Eye (tissue), 1 donor: Measurements from ENCODE around the gene TBC1D14.

Experiments
- DNase-seq: peaks from one replicate; pipeline ENCODE4 v3.0.0-alpha.2; 2015

The TBC1D14 gene

DNA sequence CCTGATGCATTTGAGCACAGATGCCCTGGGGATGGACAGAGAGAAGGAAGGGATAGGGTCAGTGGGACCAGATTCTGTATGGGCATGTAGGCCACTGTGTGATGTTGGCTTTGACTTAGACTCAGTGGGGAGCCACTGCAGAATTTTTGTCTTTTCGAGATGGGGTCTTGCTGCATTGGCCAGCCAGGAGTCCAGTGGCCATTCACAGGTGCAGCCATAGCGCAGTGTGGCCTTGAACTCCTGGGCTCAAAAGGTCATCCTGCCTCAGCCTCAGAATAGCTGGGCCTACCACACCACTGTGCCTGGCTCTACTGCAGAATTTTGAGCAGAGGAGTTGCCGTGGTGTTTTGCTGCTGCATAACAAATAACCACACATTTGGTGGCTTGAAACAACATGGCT lies 22.8 kb downstream of the TBC1D14 start:
- no peak for DNase-seq

GRCh38 chr4:6932918-6933317 lies 23.3 kb downstream of the TBC1D14 start:
- DNase-seq = no peak

DNA sequence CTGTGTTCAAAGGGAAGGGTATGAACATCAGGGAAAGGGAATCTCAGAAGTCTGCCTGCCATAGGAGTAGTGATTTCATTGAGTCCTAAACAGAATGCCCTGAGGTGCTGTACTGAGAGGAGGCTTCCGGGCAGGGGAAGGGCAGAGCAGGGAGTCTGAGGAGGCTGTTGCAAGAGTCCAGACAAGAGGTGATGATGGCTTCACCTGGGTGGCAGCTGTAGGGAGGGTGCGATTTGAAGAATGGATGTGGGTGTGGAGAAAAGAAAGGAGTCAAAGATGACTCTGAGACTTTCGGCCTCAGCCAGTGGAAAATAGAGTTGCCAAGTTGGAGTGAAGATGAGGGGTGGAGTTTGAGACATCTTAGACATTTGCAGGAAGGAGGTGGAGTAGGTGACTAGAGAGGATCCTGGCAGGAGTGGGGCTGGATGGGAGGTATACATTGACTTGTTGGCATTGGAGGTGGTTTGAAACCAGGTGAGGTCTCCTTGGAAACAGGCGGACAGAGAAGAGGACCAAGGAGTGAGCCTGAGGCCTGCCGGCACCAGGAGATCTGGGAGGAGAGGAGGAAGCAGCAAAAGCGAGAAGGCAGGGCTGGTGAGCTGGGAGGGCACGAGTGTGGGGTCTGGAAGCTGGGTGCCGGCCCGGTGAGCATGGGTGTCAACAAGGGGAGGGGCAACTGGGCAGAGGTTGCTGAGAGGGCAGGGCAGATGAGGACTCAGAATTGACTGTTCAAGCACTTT lies 24.2 kb downstream of the TBC1D14 start:
- no peak for DNase-seq

DNA sequence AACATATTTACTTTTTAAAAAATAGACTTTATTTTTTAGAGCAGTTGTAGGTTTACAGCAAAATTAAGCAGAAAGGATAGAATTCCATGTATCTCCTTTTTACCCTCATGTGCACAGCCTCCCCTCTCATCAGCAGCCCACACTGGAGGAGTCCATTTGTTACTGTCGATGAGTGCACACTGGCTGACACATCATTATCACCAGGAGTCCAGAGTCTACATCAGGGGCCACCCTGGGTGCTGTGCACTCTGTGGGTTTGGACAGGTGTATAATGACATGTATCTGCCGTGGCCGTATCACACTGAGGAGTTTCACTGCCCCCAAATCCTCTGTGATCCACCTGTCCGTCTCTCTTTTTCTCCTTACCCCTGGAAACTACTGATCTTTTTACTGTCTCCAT lies 26.3 kb downstream of the TBC1D14 start:
- DNase-seq = no peak

GRCh38 chr4:6937201-6937600 lies 27.6 kb downstream of the TBC1D14 start:
- DNase-seq = no peak

GRCh38 chr4:6937754-6938153 lies 28.1 kb downstream of the TBC1D14 start:
- no peak for DNase-seq

GRCh38 chr4:6938237-6938636 lies 28.6 kb downstream of the TBC1D14 start:
- DNase-seq = no peak

DNA sequence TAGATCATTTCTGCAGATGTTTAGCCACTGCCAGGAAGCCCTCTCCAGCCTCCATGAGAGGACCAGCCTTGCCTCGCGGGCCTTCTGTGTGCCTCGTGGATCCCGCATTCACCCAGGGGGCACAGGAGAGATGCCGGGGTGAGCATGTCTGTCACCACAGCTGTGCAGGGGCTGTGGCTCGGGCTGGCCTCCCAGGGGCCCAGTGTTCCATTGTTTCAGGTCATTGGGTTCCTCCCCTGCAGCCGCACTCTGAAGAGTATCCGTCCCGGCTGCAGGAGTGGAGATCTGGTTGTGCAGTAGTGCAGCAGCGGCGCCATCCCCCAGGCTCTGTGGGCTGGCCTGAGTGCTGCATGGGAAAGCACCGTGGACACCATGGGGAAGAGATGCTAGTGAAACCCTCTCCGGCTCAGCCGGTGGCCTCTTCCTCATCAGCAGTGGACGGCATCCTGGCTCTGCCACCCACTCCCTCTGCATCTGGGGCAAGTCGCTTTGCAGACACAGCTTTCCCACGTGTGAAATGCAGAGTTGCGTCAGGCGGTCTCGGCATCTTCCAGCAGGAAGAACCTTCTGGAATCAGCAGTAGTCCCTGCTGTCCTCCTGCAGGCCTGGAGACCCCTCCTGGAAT lies 29.1 kb downstream of the TBC1D14 start:
- peak; percentile 70 for DNase-seq

DNA sequence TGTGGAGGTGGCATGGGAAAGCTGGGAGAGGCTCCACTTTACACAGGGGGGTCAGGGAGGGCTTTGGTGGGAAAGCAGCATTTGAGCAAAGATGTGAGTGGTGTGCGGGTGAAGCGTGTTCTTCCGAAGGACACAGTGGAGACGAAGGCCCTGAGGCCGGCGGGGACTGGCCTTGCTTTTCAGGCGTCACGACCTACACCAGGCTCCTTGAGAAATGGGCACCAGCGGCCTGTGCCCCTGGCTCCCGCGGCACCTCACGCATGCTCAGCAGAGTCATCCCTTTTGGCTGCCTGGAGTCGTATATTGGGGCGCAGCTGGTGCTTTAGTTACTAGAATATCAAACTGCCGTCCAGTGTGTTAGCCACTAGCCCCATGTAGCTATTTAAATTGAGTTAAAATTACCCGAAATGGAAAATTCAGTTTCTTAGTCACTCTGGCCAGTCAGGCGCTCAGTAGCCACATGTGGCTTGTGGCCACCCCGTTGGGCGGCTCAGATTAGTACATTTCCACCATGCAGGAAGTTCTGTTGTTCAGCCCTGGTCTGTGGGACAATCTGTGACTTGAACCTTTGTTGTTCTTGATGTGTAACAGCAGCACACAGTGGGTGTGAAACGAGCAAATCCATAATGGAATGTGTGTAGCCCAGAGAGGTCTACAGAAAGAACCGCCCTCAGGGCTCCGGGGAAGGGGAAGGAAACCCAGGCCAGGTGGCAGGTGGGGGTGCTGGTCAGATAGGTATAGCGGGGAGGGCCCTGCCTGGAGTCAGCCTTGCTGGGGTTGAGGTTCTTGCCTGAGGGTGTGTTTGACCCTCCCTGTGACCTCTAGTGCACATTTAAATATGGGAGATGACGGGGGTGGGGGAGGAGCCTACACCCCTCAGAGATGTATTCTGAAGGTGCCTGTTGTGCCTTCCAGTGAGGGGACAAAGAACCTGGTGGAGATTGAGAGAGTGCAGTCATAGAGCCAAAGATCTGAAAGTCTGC lies 30.4 kb downstream of the TBC1D14 start:
- DNase-seq = no peak

DNA sequence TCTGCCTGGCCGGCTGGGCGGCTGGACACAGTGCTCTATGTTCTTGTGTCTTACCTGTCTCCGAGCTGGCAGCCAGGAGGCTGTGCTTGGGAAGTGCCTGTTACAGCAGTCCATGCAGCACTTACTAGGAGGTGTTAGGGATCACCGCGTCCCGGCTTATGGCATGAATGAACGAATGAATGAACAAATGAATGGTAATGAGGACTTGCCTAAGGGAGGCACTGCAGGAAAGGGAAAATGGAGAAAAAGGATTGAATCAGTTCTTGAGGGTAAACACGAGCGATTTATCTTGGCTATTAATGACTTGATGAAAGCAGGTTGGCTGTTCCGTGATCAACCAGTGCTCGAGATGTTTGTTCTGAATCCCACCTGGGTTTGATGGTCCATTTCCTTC lies 31.1 kb downstream of the TBC1D14 start:
- no peak for DNase-seq

DNA sequence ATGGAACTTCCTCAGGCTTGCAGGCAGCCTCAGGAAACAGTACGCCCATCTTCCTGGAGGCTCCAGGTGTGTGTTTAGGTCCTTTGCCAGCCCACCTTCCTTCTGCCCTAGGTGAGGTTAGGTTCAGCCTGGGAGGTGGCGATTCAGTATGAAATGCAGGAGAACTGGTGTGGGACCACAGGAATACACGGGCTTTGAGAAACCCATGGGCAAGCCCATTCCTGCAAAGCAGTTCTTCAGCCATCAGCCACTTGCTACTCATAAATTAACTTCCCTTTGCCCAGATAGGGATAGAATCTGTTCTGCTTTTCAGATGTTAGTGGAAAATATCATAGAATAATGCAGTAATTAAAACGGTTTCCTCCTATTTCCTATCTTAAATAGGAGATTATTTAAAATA lies 32.2 kb downstream of the TBC1D14 start:
- DNase-seq = no peak

- DNase-seq = peak; percentile 65
Observed at GRCh38 chr4:6942238-6942800, 32.7 kb downstream of the TBC1D14 start.

DNA sequence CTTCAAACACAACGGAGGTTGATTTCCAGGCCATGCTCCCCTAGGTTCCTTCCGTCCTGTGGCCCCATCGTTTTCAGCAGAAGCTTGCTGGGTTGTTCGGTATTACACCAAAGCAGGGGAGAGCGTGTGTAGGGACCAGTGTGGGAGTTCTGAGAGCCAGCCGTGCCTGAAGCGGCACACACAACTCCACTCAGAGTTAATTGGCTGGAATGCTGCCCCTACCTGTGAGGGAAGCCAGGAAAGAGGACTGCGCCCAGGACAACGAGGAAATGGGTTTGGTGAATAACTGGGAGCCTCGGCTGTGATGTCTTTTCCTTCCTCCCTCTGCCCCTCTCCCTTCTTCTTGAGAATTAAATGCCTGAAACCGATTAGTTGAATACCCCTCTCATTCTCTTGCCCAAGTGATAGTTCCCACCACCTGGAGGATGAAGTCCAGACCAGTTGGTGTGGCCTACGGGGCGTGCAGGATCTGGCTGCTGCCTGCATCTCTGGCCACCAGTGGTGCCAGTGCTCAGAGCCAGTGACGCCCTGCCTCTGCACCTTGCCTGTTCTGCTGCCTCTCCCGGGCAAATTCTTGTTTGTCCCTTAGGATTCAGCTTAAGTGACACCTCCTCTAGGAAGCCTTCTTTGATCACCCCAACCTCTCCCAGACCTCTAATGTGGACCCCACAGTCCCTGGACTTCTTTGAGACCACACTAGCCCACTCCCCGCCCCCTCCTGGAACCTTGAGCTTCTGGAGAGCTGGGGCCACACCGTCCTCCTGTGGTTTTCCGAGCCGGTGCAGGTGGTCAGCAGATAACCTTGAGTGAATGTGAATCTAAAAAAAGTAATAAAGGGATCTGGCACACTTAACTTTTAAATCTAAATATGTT lies 33.6 kb downstream of the TBC1D14 start:
- DNase-seq = no peak

GRCh38 chr4:6943885-6944225 lies 34.2 kb downstream of the TBC1D14 start:
- DNase-seq = no peak

- no peak for DNase-seq
Observed at GRCh38 chr4:6944301-6945051, 34.9 kb downstream of the TBC1D14 start.

GRCh38 chr4:6945052-6945409 lies 35.4 kb downstream of the TBC1D14 start:
- no peak for DNase-seq

- no peak for DNase-seq
Observed at GRCh38 chr4:6946497-6946896, 36.9 kb downstream of the TBC1D14 start.

DNA sequence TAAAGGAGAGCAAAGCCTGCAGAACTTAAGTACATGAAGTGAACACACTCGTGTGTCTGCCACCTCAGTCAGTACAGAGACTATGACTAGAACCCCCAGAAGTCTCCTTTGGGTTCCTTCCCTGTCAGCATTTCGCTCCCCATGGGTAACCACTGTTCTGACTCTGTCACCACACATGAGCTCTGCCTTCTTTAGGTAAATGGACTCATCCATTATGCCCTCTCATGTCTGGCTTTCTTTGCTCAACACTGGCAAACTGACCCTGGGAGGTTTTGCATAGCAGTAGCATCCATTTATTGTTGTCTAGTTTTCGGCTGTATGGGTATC lies 38.5 kb downstream of the TBC1D14 start:
- DNase-seq = no peak

- DNase-seq = no peak
Observed at GRCh38 chr4:6951880-6952381, 42.3 kb downstream of the TBC1D14 start.

- no peak for DNase-seq
Observed at GRCh38 chr4:6953751-6954380, 44.2 kb downstream of the TBC1D14 start.

DNA sequence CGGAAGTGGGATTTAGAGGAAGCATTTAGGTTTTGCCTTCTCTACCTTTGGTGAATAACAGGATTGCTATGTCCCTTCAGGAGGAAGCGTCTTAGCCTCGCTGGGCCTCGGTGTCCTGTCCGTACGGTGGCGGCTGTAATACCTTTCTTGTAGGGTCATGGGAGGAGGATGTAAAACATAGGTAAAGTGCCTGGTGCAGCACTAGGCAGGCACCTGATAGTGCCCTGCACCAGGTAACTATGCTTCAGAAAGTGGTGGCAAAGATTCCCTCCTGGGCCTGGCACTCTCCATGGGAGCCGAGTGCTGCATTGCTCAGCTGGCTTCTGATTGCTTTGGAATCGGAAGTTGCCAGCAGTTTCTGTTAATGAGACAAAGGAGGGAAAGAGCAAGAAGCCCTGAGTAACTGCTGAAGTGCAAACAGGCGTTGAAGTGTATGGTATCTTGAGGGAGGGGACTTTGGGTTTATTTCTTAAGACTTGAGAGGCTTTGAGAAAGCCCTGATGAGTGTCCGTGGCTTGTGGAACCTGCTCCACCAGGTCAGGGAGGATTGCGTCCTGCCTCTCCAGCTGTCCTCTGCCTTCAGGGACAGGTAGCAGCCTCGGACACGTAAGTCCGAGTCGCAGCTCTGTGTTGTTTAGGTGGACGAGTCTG lies 45.8 kb downstream of the TBC1D14 start:
- DNase-seq = no peak
